Thyroid gland (tissue), 4 donors: ENCODE data around the gene CTNNA3. TPM values are rescaled to one million over a fixed set of nuclear protein-coding genes. Genes with fewer than 3 reads are reported as not detected.

ENCODE experiments used
- DNase-seq, 2 donors: peaks; one replicate each; pipeline ENCODE4 v3.0.0-alpha.2; 2019
- H3K27ac ChIP-seq, 3 donors: fragments of 200-600 bp; sonication (generic); 1 replicate in 2 of 3; 2 replicates in 1 of 3; pipeline ENCODE4 v1.5.1; 2016 to 2019; ENCODE audit warnings: mild to moderate bottlenecking in 1 of 3, moderate library complexity in 1 of 3
- H3K27me3 ChIP-seq: fragments of 200-600 bp; sonication (generic); one replicate; pipeline ENCODE4 v1.5.1; 2019
- H3K36me3 ChIP-seq, 2 donors: fragments of 200-600 bp; sonication (generic); one replicate each; pipeline ENCODE4 v1.5.1; 2016 to 2019
- H3K4me1 ChIP-seq, 2 donors: fragments of 200-600 bp; sonication (generic); one replicate each; pipeline ENCODE4 v1.5.1; 2017 to 2019
- H3K4me3 ChIP-seq, 3 donors: fragments of 200-600 bp; sonication (generic); replicated peaks in 1 of 3; 1 replicate in 2 of 3; 2 replicates in 1 of 3; pipeline ENCODE4 v1.5.1; 2016; ENCODE audit warnings: mild to moderate bottlenecking in 1 of 3
- H3K9me3 ChIP-seq: fragments of 200-600 bp; sonication (generic); one replicate; pipeline ENCODE4 v1.5.1; 2017
- CTCF ChIP-seq, 6 experiments: fragments of 200-600 bp in 3 of 6; fragments of 450-650 bp in 3 of 6; sonication (generic) in 3 of 6; IDR thresholded peaks; one replicate each; pipeline ENCODE4 v1.5.1; 2016 to 2019; ENCODE audit warnings: antibody characterized with exemption in 6 of 6, mild to moderate bottlenecking in 2 of 6, inconsistent platforms in 1 of 6, moderate library complexity in 1 of 6
- POLR2A ChIP-seq, 2 donors: fragments of 450-650 bp; IDR thresholded peaks; one replicate each; pipeline ENCODE4 v1.6.1; 2017; ENCODE audit warnings: antibody characterized with exemption in 2 of 2, mild to moderate bottlenecking in 2 of 2, moderate library complexity in 1 of 2
- WGBS, 2 donors: methylation state at CpG; one replicate each; pipeline ENCODE4 v1.1.5; 2017; 5-methylcytosine and 5-hydroxymethylcytosine counted together
- intact Hi-C: fragments of 100-400 bp; cut with DNase I; formaldehyde crosslinking; loops from one replicate; pipeline ENCODE4 v1.15.1; 2023
- total RNA-seq, 4 donors: library from RNA; depleted of rRNA; stranded (reverse); fragments of >200 nt; gene quantifications; one replicate each; pipeline ENCODE4 v1.2.3, GENCODE V29; 2016

Gene CTNNA3
- total RNA-seq, 4 donors from 2014 or later: 0.11 to 0.79 (median 0.13) TPM; not detected in 1

GRCh38 chr10:67612577-67613537 is 83.1 kb downstream of the CTNNA3 start:
- intact Hi-C loops: no loop called here
- Histone ChIP-seq H3K4me1 (no peaks in the 10 kb centered on the region), H3K9me3 (no peaks in the 10 kb centered on the region), H3K27ac (no peak overlapping the region), H3K36me3 (no peaks in the 10 kb centered on the region), H3K4me3 (no peak overlapping the region), H3K27me3 (no peaks in the 10 kb centered on the region)
- no peak for DNase-seq
- no peak for TF ChIP-seq POLR2A (IDR thresholded peaks at IDR 0.05)
- TF ChIP-seq CTCF (IDR thresholded peaks at IDR 0.05): no peak
- WGBS, 2 donors: 77 to 84% methylated on average over 10 of the region's 10 CpGs

DNA sequence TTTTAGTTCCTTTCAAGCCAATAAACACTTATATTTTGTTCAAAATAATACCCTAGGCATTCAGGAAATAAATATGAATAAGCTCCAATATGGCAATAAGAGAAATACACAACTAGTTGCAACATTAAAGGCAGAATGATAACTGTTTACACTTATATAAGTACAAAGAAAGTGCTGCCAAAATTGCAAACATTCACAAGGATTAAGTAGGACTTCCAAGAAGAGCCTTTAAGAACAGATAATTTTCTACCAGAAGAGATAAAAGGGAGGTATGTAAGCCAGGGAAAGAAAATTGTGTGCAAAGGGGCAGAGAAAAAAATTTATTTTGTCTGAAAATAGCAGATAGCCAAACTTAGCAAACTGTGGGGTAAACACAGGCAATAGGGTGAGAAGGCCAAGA is 83.8 kb downstream of the CTNNA3 start:
- intact Hi-C loops: no loop called here
- TF ChIP-seq CTCF (IDR thresholded peaks at IDR 0.05) (no peak), POLR2A (IDR thresholded peaks at IDR 0.05) (no peak)
- no peaks in the 10 kb centered on the region for H3K9me3 ChIP-seq
- no peaks in the 10 kb centered on the region for H3K36me3 ChIP-seq
- no peaks in the 10 kb centered on the region for H3K4me1 ChIP-seq
- H3K27ac ChIP-seq: no peak overlapping the region
- H3K27me3 ChIP-seq: no peaks in the 10 kb centered on the region
- H3K4me3 ChIP-seq: no peak overlapping the region
- no peak for DNase-seq

DNA sequence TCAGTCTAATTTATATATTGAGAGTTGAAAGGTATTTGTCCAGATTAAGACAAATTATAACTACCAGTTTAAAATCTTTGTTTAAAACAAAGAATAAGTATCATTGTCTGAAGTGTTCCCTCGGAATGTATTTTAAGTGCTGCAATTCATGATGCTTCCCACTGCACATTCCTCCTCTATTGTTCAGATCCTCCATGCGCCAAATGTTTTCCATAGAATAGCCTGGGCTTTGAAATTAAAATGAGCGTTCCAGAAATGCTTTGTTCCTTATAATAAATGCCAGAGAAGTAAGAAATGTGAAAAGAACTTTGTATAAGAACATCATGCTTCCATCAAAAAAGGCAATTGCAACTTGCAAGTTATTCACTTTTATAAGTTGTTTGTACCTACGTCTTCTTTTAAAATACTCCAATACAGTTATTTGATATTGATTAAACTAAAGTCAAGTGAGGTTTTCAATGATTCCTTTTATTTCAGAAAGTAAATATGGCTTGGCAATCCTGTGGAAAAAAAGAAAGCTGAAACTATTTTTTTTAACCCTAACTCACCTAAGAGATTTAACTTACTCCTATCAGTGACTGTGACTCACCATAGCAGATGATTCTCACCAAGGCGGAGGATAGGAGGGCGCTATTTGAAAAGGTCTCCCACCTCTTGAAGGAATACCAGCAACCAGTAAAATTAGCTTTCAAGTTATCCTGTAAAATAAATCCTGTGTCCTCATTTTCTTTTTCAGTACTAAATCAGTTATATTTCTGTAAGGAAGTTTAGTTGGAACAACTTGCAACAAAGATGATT is 85.8 kb downstream of the CTNNA3 start:
- Histone ChIP-seq H3K4me1 (no peaks in the 10 kb centered on the region), H3K27ac (no peak overlapping the region), H3K4me3 (no peak overlapping the region), H3K9me3 (no peaks in the 10 kb centered on the region), H3K36me3 (no peaks in the 10 kb centered on the region), H3K27me3 (no peaks in the 10 kb centered on the region)
- DNase-seq: no peak
- intact Hi-C loops: no loop called here
- 67 to 69% methylated on average over 6 of the region's 6 CpGs for WGBS, 2 donors
- TF ChIP-seq POLR2A (IDR thresholded peaks at IDR 0.05) (no peak), CTCF (IDR thresholded peaks at IDR 0.05) (no peak)

DNA sequence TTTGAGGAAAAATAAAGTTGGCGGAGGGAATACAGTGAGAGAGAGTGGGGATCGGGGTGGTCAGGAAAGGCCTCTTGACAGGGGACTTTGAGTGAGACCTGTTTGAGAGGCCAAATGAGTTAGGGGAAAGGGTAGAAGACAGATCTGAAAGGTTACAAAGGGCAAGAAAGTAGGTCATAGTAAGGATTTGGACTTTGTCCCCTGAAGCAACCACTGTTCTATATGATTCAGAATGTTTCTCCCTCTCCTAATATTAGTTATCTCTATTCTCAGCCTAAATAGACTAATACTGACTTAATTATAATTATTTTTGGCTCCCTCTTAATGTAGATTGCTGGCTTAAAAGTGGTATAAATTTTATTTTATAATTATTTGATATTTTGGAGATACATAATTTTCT is 88.0 kb downstream of the CTNNA3 start:
- no peaks in the 10 kb centered on the region for H3K9me3 ChIP-seq
- no peak overlapping the region for H3K4me3 ChIP-seq
- no peak overlapping the region for H3K27ac ChIP-seq
- no peaks in the 10 kb centered on the region for H3K36me3 ChIP-seq
- H3K27me3 ChIP-seq: no peaks in the 10 kb centered on the region
- WGBS, 2 donors: 97 to 99% methylated on average over 2 of the region's 2 CpGs
- intact Hi-C loops: no loop called here
- TF ChIP-seq CTCF (IDR thresholded peaks at IDR 0.05): no peak
- TF ChIP-seq POLR2A (IDR thresholded peaks at IDR 0.05): no peak
- H3K4me1 ChIP-seq: no peaks in the 10 kb centered on the region
- DNase-seq: no peak

DNA sequence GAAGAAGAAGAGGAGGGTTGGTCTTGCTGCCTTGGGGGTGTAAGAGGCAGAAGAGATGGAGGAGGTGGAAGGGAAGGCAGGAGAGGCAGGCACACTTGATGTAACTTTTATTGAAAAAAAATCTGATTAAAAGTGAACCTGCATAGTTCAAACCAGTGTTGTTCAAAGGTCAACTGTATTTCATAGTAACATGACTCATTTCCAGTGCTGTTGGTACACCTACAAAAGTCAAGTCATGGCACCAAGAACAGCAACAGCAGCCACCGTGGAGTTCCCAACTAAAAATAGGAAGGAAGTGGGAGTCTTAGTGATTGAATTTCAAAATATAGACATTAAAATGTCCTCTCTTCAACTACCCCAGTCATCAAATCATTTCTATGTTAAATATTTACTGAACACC is 88.5 kb downstream of the CTNNA3 start:
- Histone ChIP-seq H3K27me3 (no peaks in the 10 kb centered on the region), H3K4me3 (no peak overlapping the region), H3K36me3 (no peaks in the 10 kb centered on the region), H3K9me3 (no peaks in the 10 kb centered on the region), H3K4me1 (no peaks in the 10 kb centered on the region), H3K27ac (no peak overlapping the region)
- 48 to 78% methylated on average over 1 of the region's 1 CpG for WGBS, 2 donors
- TF ChIP-seq POLR2A (IDR thresholded peaks at IDR 0.05) (no peak), CTCF (IDR thresholded peaks at IDR 0.05) (no peak)
- no peak for DNase-seq
- intact Hi-C loops: no loop called here
